Neural progenitor cell (in vitro differentiated cells): ENCODE results near the gene NOXO1. TPM values are rescaled to one million over a fixed set of nuclear protein-coding genes. Genes with fewer than 3 reads are reported as not detected.
"Not testable (repeated sequence)": the region's sequence is repeated elsewhere in the genome, so short reads cannot be mapped to it uniquely, and the experiment has no call there.

Experiments used
- DNase-seq: peaks from one replicate; pipeline ENCODE4 v3.0.0-alpha.2; 2016; ENCODE audit warnings: low spot score
- H2AFZ ChIP-seq: fragments of 200-600 bp; sonication (generic); replicated peaks from 2 replicates; pipeline ENCODE4 v1.6.1; 2016; ENCODE audit warnings: antibody characterized with exemption
- H3F3A ChIP-seq: fragments of 200-600 bp; sonication (generic); 2 replicates; pipeline ENCODE4 v1.6.1; 2016; ENCODE audit warnings: antibody characterized with exemption, low read depth
- H3K27ac ChIP-seq: fragments of 200-600 bp; sonication (generic); 2 replicates; pipeline ENCODE4 v1.5.1; 2016; ENCODE audit warnings: mild to moderate bottlenecking
- H3K27me3 ChIP-seq: fragments of 200-600 bp; sonication (generic); 2 replicates; pipeline ENCODE4 v1.6.1; 2016; ENCODE audit warnings: mild to moderate bottlenecking, moderate library complexity
- H3K36me3 ChIP-seq: fragments of 200-600 bp; sonication (generic); 2 replicates; pipeline ENCODE4 v1.5.1; 2016
- H3K4me1 ChIP-seq: fragments of 200-600 bp; sonication (generic); 2 replicates; pipeline ENCODE4 v1.6.1; 2016; ENCODE audit warnings: mixed run types
- H3K4me2 ChIP-seq: fragments of 200-600 bp; sonication (generic); 2 replicates; pipeline ENCODE4 v1.6.1; 2016
- H3K4me3 ChIP-seq: fragments of 200-600 bp; sonication (generic); 2 replicates; pipeline ENCODE4 v1.5.1; 2016
- H3K79me2 ChIP-seq: fragments of 200-600 bp; sonication (generic); 2 replicates; pipeline ENCODE4 v1.6.1; 2016; ENCODE audit warnings: low read depth
- H3K9ac ChIP-seq: fragments of 200-600 bp; sonication (generic); 2 replicates; pipeline ENCODE4 v1.6.1; 2016
- H3K9me3 ChIP-seq: fragments of 200-600 bp; sonication (generic); 2 replicates; pipeline ENCODE4 v1.5.1; 2016; ENCODE audit warnings: low read depth
- H4K20me1 ChIP-seq: fragments of 200-600 bp; sonication (generic); 2 replicates; pipeline ENCODE4 v1.6.1; 2016; ENCODE audit warnings: low read depth
- H3K27ac Mint-ChIP-seq: 3 replicates; pipeline ENCODE4 v1.8.0; 2021; ENCODE audit warnings: mixed read lengths
- H3K27me3 Mint-ChIP-seq: 2 replicates; pipeline ENCODE4 v1.8.0; 2022; ENCODE audit warnings: low read depth, mild to moderate bottlenecking, inconsistent platforms, moderate library complexity, mixed read lengths; ENCODE audit not compliant: insufficient read depth
- H3K36me3 Mint-ChIP-seq: 3 replicates; pipeline ENCODE4 v1.8.0; 2021; ENCODE audit warnings: mixed read lengths
- H3K4me1 Mint-ChIP-seq: 3 replicates; pipeline ENCODE4 v1.8.0; 2021; ENCODE audit warnings: mixed read lengths
- H3K4me3 Mint-ChIP-seq: 3 replicates; pipeline ENCODE4 v1.8.0; 2021; ENCODE audit warnings: mild to moderate bottlenecking, moderate library complexity, mixed read lengths
- H3K9me3 Mint-ChIP-seq: 3 replicates; pipeline ENCODE4 v1.8.0; 2020; ENCODE audit warnings: mixed read lengths
- CTCF ChIP-seq: fragments of 200-600 bp; sonication (generic); IDR thresholded peaks from 2 replicates; pipeline ENCODE4 v1.5.1; 2017; ENCODE audit warnings: antibody characterized with exemption, mild to moderate bottlenecking
- EZH2 ChIP-seq: fragments of 200-600 bp; sonication (generic); IDR thresholded peaks from 2 replicates; pipeline ENCODE4 v1.6.1; 2017; ENCODE audit warnings: antibody characterized with exemption, mild to moderate bottlenecking, moderate library complexity
- EZH2phosphoT487 ChIP-seq: fragments of 200-600 bp; sonication (generic); IDR thresholded peaks from 2 replicates; pipeline ENCODE4 v1.6.1; 2017; ENCODE audit warnings: antibody characterized with exemption
- total RNA-seq: library from RNA; depleted of rRNA; stranded (reverse); fragments of >200 nt; gene quantifications from 2 replicates; pipeline ENCODE4 v1.2.3, GENCODE V29; 2015; ENCODE audit warnings: low replicate concordance

The NOXO1 gene
- total RNA-seq, 1 donor from 2014 or later, result not detected

GRCh38 chr16:1958715-1959268 lies 22.5 kb downstream of the NOXO1 start:
- Histone ChIP-seq H3K9me3 (no peaks in the 10 kb centered on the region), H3K4me1 (peaks cover 19% of the 10 kb centered on the region), H3K4me2 (peak overlapping the region; percentile 84), H3K36me3 (no peaks in the 10 kb centered on the region), H3F3A (peaks cover 41% of the 10 kb centered on the region), H3K4me3 (peak overlapping the region; percentile 76), H4K20me1 (peaks cover 36% of the 10 kb centered on the region), H3K9ac (no peak overlapping the region), H3K27me3 (no peaks in the 10 kb centered on the region), H2AFZ (peak overlapping the region; percentile 90), H3K79me2 (peaks cover 30% of the 10 kb centered on the region), H3K27ac (no peak overlapping the region)
- no peaks in the 10 kb centered on the region for H3K9me3 Mint-ChIP-seq
- H3K4me3 Mint-ChIP-seq, result peak overlapping the region; percentile 96
- TF ChIP-seq EZH2 (no peak), EZH2phosphoT487 (no peak), CTCF (no peak)
- no peak overlapping the region for H3K27ac Mint-ChIP-seq
- no peak for DNase-seq
- peaks cover 9% of the 10 kb centered on the region for H3K36me3 Mint-ChIP-seq
- peaks cover 25% of the 10 kb centered on the region for H3K4me1 Mint-ChIP-seq
- H3K27me3 Mint-ChIP-seq, result peaks cover 2% of the 10 kb centered on the region

DNA sequence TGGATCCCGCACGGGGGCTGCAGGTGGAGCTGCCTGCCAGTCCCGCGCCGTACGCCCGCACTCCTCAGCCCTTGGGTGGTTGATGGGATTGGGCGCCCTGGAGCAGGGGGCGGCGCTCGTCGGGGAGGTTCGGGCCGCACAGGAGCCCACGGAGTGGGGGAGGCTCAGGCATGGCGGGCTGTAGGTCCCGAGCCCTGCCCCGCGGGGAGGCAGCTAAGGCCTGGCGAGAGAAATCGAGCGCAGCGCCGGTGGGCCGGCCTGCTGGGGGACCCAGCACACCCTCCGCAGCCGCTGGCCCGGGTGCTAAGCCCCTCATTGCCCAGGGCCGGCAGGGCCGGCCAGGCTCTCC lies 23.2 kb downstream of the NOXO1 start:
- H2AFZ ChIP-seq, H3K36me3 Mint-ChIP-seq, H3K9me3 ChIP-seq, H3K27ac ChIP-seq, DNase-seq, H3K27me3 ChIP-seq, H3K36me3 ChIP-seq, H3K9ac ChIP-seq, H3K27ac Mint-ChIP-seq, H3K27me3 Mint-ChIP-seq, H3K4me3 ChIP-seq, H3K9me3 Mint-ChIP-seq, H3K4me3 Mint-ChIP-seq, H3K4me2 ChIP-seq: not testable (repeated sequence)
- peaks cover 23% of the 10 kb centered on the region for H3K79me2 ChIP-seq
- H3F3A ChIP-seq, result peaks cover 35% of the 10 kb centered on the region
- peaks cover 29% of the 10 kb centered on the region for H4K20me1 ChIP-seq
- peaks cover 19% of the 10 kb centered on the region for H3K4me1 Mint-ChIP-seq
- H3K4me1 ChIP-seq, result peaks cover 12% of the 10 kb centered on the region

- Histone ChIP-seq H3F3A (peaks cover 29% of the 10 kb centered on the region), H3K79me2 (peaks cover 18% of the 10 kb centered on the region), H4K20me1 (peaks cover 24% of the 10 kb centered on the region)
- not testable (repeated sequence) for H3K27ac ChIP-seq, H3K36me3 ChIP-seq, H3K4me1 ChIP-seq, H3K9me3 Mint-ChIP-seq, H3K27me3 Mint-ChIP-seq, H3K4me2 ChIP-seq, H2AFZ ChIP-seq, H3K9ac ChIP-seq, H3K36me3 Mint-ChIP-seq, H3K4me3 Mint-ChIP-seq, H3K9me3 ChIP-seq, DNase-seq, H3K4me3 ChIP-seq, H3K27me3 ChIP-seq
- H3K4me1 Mint-ChIP-seq, result peaks cover 18% of the 10 kb centered on the region
- H3K27ac Mint-ChIP-seq, result peak overlapping the region; percentile 78
Measured at GRCh38 chr16:1957434-1958142, 23.7 kb downstream of the NOXO1 start.

DNA sequence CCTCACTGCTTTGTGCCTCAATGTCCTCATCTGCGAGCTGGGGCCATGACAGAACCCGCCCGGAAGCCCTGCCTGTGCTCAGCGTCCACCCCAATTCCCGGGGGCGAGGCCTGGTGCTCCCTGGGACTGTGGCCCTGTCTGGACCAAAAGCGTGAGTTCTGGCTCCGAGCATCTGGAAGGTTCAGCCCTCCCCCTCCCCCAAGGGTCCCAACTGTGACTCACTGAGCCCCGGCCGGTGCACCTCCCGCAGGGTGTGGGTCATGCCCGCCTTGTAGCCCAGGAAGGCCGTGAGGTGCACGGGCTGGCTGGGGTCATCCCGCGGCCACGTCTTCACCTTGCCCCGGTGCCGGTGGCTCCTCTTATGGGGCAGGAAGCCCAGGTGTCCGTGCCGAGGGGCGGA lies 27.5 kb downstream of the NOXO1 start:
- H3K4me2 ChIP-seq, result no peak overlapping the region
- no peaks in the 10 kb centered on the region for H3K4me1 ChIP-seq
- no peak overlapping the region for H3K27ac ChIP-seq
- Mint-ChIP-seq H3K36me3 (no peaks in the 10 kb centered on the region), H3K4me3 (no peak overlapping the region), H3K4me1 (peaks cover 5% of the 10 kb centered on the region), H3K27me3 (peaks cover 5% of the 10 kb centered on the region), H3K27ac (no peak overlapping the region), H3K9me3 (no peaks in the 10 kb centered on the region)
- H3K27me3 ChIP-seq, result no peaks in the 10 kb centered on the region
- TF ChIP-seq EZH2, result no peak
- TF ChIP-seq EZH2phosphoT487, result no peak
- TF ChIP-seq CTCF, result no peak
- H2AFZ ChIP-seq, result no peak overlapping the region
- peaks cover under 1% of the 10 kb centered on the region for H3F3A ChIP-seq
- H3K9ac ChIP-seq, result no peak overlapping the region
- H3K4me3 ChIP-seq, result no peak overlapping the region
- no peaks in the 10 kb centered on the region for H4K20me1 ChIP-seq
- H3K79me2 ChIP-seq, result no peaks in the 10 kb centered on the region
- H3K9me3 ChIP-seq, result no peaks in the 10 kb centered on the region
- DNase-seq, result no peak
- H3K36me3 ChIP-seq, result no peaks in the 10 kb centered on the region
